Aorta (tissue), 5 donors: ENCODE measurements around the gene PFKM. TPM values are rescaled to one million over a fixed set of nuclear protein-coding genes. Genes with fewer than 3 reads are reported as not detected.
"Not testable (repeated sequence)": the region's sequence is repeated elsewhere in the genome, so short reads cannot be mapped to it uniquely, and the experiment has no call there.

Source experiments
- ATAC-seq: fragments of 200-7000 bp; cut with Tn5 transposase; one replicate; pipeline ENCODE4 v1.9.1; 2022; ENCODE audit warnings: moderate library complexity; ENCODE audit not compliant: low FRiP score
- DNase-seq, 2 donors: peaks; one replicate each; pipeline ENCODE4 v3.0.0-alpha.2; 2020
- H3K27ac ChIP-seq, 2 donors: one replicate each; pipeline ENCODE4 v1.5.1; 2013; ENCODE audit warnings: low read length in 2 of 2, mild to moderate bottlenecking in 2 of 2, moderate library complexity in 2 of 2, control low read depth in 1 of 2, inconsistent platforms in 1 of 2, low read depth in 1 of 2
- H3K27me3 ChIP-seq, 2 donors: one replicate each; pipeline ENCODE4 v1.6.1; 2013; ENCODE audit warnings: control low read depth in 1 of 2, low read length in 1 of 2, mild to moderate bottlenecking in 1 of 2, moderate library complexity in 1 of 2; ENCODE audit not compliant: insufficient read depth in 2 of 2, control insufficient read depth in 1 of 2
- H3K36me3 ChIP-seq, 2 donors: one replicate each; pipeline ENCODE4 v1.6.1; 2013; ENCODE audit warnings: control low read depth in 1 of 2, low read length in 1 of 2, mild to moderate bottlenecking in 1 of 2; ENCODE audit not compliant: insufficient read depth in 2 of 2, control insufficient read depth in 1 of 2
- H3K4me1 ChIP-seq, 2 donors: one replicate each; pipeline ENCODE4 v1.6.1; 2013; ENCODE audit warnings: low read length in 2 of 2, control low read depth in 1 of 2, mild to moderate bottlenecking in 1 of 2, moderate library complexity in 1 of 2; ENCODE audit not compliant: insufficient read depth in 2 of 2, control insufficient read depth in 1 of 2
- H3K4me3 ChIP-seq, 2 donors: one replicate each; pipeline ENCODE4 v1.5.1; 2013; ENCODE audit warnings: low read length in 2 of 2, control low read depth in 1 of 2, mild to moderate bottlenecking in 1 of 2
- H3K9me3 ChIP-seq: one replicate; pipeline ENCODE4 v1.6.1; 2013; ENCODE audit warnings: mild to moderate bottlenecking, low read length; ENCODE audit not compliant: control insufficient read depth
- WGBS, 2 donors: extraction: QIAGEN DNeasy Blood & Tissue Kit; methylation state at CpG; one replicate each; pipeline ENCODE4 v1.1.7; 2013; 5-methylcytosine and 5-hydroxymethylcytosine counted together
- intact Hi-C, 2 donors: fragments of 100-400 bp; cut with DNase I; formaldehyde crosslinking; loops; one replicate each; pipeline versions ENCODE4 v1.14.2 to v1.15.0; 2022
- polyA plus RNA-seq, 2 donors: library from polyadenylated mRNA; stranded (reverse); fragments of 200-250 nt; gene quantifications; one replicate each; pipeline ENCODE4 v1.2.3, GENCODE V29; 2013
- total RNA-seq, 2 donors: library from RNA; stranded (reverse); fragmentation: NEBNext Ultra II Directional; extraction: Animal tissue kit (Norgen Biotek cat#: 25700); gene quantifications; one replicate each; pipeline ENCODE4 v1.2.1, GENCODE V29; 2021
- donor health status: healthy with polysubstance abuse.
- donor health status: Bipolar disorder and iron deficiency.
- donor health status: DM: no; HTN: no; CAD: no.
- donor health status: DM: no; HTN: no; CAD: no.
- donor health status: DM: yes; HTN: yes; CAD: no.

PFKM gene
- total and polyA plus RNA-seq, 4 donors: 22.3 to 68.8 (median 55.4) TPM

- WGBS, 2 donors: 0% methylated on average over 51 to 53 of the region's 53 CpGs
- H3K9me3 ChIP-seq: no peaks in the 10 kb centered on the region
- DNase-seq (peak; percentile 92 to 97), ATAC-seq (peak; percentile 97)
- peaks cover 2 to 4% of the 10 kb centered on the region in 2 donors for H3K4me1 ChIP-seq
- no peaks in the 10 kb centered on the region for H3K27me3 ChIP-seq
- peak within 1 kb of the TSS; percentile 85 to 93 for H3K27ac ChIP-seq
- H3K4me3 ChIP-seq: peak within 1 kb of the TSS; percentile 54 to 65
- H3K36me3 ChIP-seq: no peaks in the 10 kb centered on the region
- intact Hi-C loops: loop anchor here in 1 of 2 donors (1.0 to 5.0 kb wide), 2 partner anchors 13 to 51 kb away; partner anchors contain the start of genes ASB8 and PFKM
These were observed 13.1 kb upstream of the PFKM start, which contains the start of gene SENP1 for GRCh38 chr12:48105867-48106680. TSS of gene SENP1 (minus strand) at chr12:48106079. CDS start at chr12:48101472, 4,607 bp downstream.

DNA sequence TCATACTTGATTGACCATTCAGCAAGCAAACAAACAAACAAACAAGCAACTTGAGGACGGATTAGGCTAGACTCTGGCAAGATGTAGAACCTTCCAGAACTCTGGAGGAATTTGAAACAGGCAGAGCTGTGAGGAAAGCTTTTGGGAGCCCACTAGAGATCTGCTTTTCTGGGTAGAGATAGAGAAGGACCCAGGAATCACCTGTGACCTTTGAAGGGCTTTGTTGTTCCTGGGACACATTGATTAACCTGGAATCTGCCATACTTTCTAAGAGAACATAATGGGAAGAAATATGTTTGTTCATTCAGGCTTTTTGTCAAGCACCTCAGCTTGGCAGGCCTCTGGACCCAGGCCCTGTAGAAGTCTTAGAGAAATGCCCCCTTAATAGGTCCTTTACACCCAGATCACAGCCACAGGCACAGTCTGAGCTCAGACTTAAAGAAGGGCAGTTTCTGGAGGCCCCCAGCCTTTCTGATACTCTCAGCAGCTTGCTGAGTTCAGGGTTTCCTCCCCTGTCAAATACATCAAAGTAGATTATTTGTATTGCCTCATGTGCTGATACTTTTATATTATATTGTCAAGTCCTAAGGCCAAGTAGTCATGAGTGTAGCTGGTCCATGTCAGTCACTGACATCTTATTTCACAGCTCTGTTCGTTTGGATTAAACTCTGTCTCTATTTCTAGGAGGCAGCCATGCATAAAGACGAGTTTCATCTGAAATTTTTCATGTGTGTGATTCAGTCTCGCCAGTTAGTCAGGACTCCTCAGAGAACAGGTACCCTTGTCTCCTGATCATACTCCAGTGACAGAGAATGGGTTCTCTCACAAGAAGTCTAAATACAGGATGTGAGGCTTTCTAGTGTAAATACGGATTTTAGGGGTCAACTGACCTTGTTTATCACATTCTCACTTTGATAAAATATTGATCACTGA, 12.2 kb upstream of the PFKM start:
- H3K36me3 ChIP-seq: no peaks in the 10 kb centered on the region
- no peaks in the 10 kb centered on the region for H3K9me3 ChIP-seq
- DNase-seq: no peak
- peak overlapping the region; percentile 54 to 65 for H3K4me3 ChIP-seq
- peak overlapping the region; percentile 85 to 93 for H3K27ac ChIP-seq
- intact Hi-C loops: loop anchor here in 1 of 2 donors (1.0 to 5.0 kb wide), 2 partner anchors 12 to 50 kb away; partner anchors contain the start of genes ASB8 and PFKM
- H3K27me3 ChIP-seq: no peaks in the 10 kb centered on the region
- no peak for ATAC-seq
- H3K4me1 ChIP-seq: peaks cover 2 to 4% of the 10 kb centered on the region in 2 donors
- WGBS, 2 donors: 41 to 50% methylated on average over 5 of the region's 5 CpGs

DNA sequence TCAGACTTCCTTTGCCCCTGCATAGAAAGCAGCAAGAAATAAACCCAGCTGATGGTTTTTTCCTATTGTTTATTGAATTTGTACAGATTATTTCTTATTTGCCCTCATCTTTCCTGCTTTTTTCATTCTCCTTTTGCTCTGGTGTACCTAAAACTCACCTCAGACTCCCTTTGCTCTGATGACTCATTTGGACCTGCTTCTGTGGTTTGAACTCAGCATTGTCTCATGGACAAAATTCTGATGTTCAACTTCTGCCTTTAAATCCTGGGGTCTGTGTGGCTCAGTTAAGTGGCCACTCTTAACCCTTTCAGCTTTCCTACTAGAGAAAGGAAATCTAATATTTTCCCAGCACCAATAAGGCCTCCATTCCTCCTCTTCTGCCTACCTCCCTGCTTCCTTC, 9.7 kb upstream of the PFKM start:
- Histone ChIP-seq H3K4me3 (no peak overlapping the region), H3K27me3 (no peaks in the 10 kb centered on the region), H3K36me3 (no peaks in the 10 kb centered on the region), H3K9me3 (no peaks in the 10 kb centered on the region), H3K4me1 (peaks cover 2 to 4% of the 10 kb centered on the region in 2 donors), H3K27ac (no peak overlapping the region)
- ATAC-seq: no peak
- intact Hi-C loops: loop anchor here in 1 of 2 donors (5.0 kb wide), 1 partner anchor 48 kb away; the partner anchor contains the start of gene ASB8
- no peak for DNase-seq

- 79 to 82% methylated on average over 1 of the region's 1 CpG for WGBS, 2 donors
- DNase-seq (no peak), ATAC-seq (no peak)
- no peaks in the 10 kb centered on the region for H3K27me3 ChIP-seq
- H3K4me3 ChIP-seq: no peak overlapping the region
- no peak overlapping the region for H3K27ac ChIP-seq
- H3K9me3 ChIP-seq: no peaks in the 10 kb centered on the region
- intact Hi-C loops: no loop called here
- H3K36me3 ChIP-seq: no peaks in the 10 kb centered on the region
- peaks cover 0 to 4% of the 10 kb centered on the region in 2 donors for H3K4me1 ChIP-seq
These were observed 8.4 kb upstream of the PFKM start for GRCh38 chr12:48110691-48111311.

- intact Hi-C loops, ATAC-seq, H3K9me3 ChIP-seq, H3K27me3 ChIP-seq, H3K4me1 ChIP-seq, H3K4me3 ChIP-seq, H3K36me3 ChIP-seq, H3K27ac ChIP-seq, DNase-seq: not testable (repeated sequence)
- 94 to 95% methylated on average over 5 of the region's 5 CpGs for WGBS, 2 donors
These were observed 7.9 kb upstream of the PFKM start for GRCh38 chr12:48111312-48111693.

GRCh38 chr12:48115957-48116356, 3.2 kb upstream of the PFKM start:
- intact Hi-C loops: no loop called here

GRCh38 chr12:48118284-48118871, 786 bp upstream of the PFKM start:
- no peak overlapping the region for H3K27ac ChIP-seq
- ATAC-seq: no peak
- WGBS, 2 donors: 27 to 35% methylated on average over 3 of the region's 3 CpGs

More at GRCh38 chr12:48115957-48116356, 3.2 kb upstream of the PFKM start:
- Histone ChIP-seq H3K9me3 (no peaks in the 10 kb centered on the region), H3K27me3 (no peaks in the 10 kb centered on the region), H3K36me3 (no peaks in the 10 kb centered on the region), H3K4me3 (no peak overlapping the region), H3K4me1 (peaks cover 0 to 1% of the 10 kb centered on the region in 2 donors), H3K27ac (no peak overlapping the region)
- no peak for DNase-seq
- no peak for ATAC-seq
- 92 to 93% methylated on average over 1 of the region's 1 CpG for WGBS, 2 donors

GRCh38 chr12:48119834-48120195, 651 bp downstream of the PFKM start:
- ATAC-seq: peak; percentile 34
- Histone ChIP-seq H3K27me3 (no peaks in the 10 kb centered on the region), H3K9me3 (no peaks in the 10 kb centered on the region), H3K27ac (peak overlapping the region in 1 of 2 donors; percentile 22), H3K36me3 (no peaks in the 10 kb centered on the region), H3K4me3 (peak overlapping the region; percentile 96 to 97), H3K4me1 (peaks cover 0 to 1% of the 10 kb centered on the region in 2 donors)
- no peak for DNase-seq
- 1 to 2% methylated on average over 5 of the region's 5 CpGs for WGBS, 2 donors
- intact Hi-C loops: loop anchor here (1.0 to 5.0 kb wide), 2 partner anchors 14 to 37 kb away; partner anchors contain the start of genes ASB8 (in 1 of the 2) and SENP1 (in 1 of the 2)

More at GRCh38 chr12:48118284-48118871, 786 bp upstream of the PFKM start:
- peak overlapping the region in 1 of 2 donors; percentile 97 for H3K4me3 ChIP-seq
- no peaks in the 10 kb centered on the region for H3K36me3 ChIP-seq
- no peaks in the 10 kb centered on the region for H3K27me3 ChIP-seq
- no peak for DNase-seq
- H3K4me1 ChIP-seq: peaks cover 0 to 1% of the 10 kb centered on the region in 2 donors
- intact Hi-C loops: no loop called here
- H3K9me3 ChIP-seq: no peaks in the 10 kb centered on the region
